Kidney epithelial cell (primary cell): ENCODE measurements around the gene RCN2. TPM values are rescaled to one million over a fixed set of nuclear protein-coding genes. Genes with fewer than 3 reads are reported as not detected.

Experiments
- DNase-seq: peaks from one replicate; pipeline ENCODE4 v3.0.0-alpha.2; 2010; ENCODE audit warnings: low read depth
- H3K27me3 ChIP-seq: 2 replicates; pipeline ENCODE4 v1.6.0; 2011; ENCODE audit warnings: low read length; ENCODE audit not compliant: control insufficient read depth, insufficient read depth
- H3K36me3 ChIP-seq: 2 replicates; pipeline ENCODE4 v1.5.1; 2011; ENCODE audit warnings: low read length; ENCODE audit not compliant: control insufficient read depth, insufficient read depth
- H3K4me3 ChIP-seq: 2 replicates; pipeline ENCODE4 v1.5.1; 2011; ENCODE audit warnings: low read depth, mild to moderate bottlenecking, control low read depth, low read length
- CTCF ChIP-seq: IDR thresholded peaks from 2 replicates; pipeline ENCODE4 v1.5.1; 2011; ENCODE audit warnings: mild to moderate bottlenecking, moderate library complexity, low read length, control low read depth, inconsistent platforms; ENCODE audit not compliant: insufficient read depth, poor library complexity, severe bottlenecking
- total RNA-seq: library from RNA; depleted of rRNA; stranded (reverse); fragments of >200 nt; gene quantifications from 2 replicates; pipeline ENCODE4 v1.2.3, GENCODE V29; 2015

The RCN2 gene
- total RNA-seq, 1 donor from 2014 or later, result 119 TPM

- no peak for DNase-seq
- no peaks in the 10 kb centered on the region for H3K36me3 ChIP-seq
- H3K27me3 ChIP-seq, result no peaks in the 10 kb centered on the region
- H3K4me3 ChIP-seq, result no peak overlapping the region
- no peak for TF ChIP-seq CTCF
Measured at GRCh38 chr15:76986743-76987142, 55.2 kb downstream of the RCN2 start.

GRCh38 chr15:76987276-76987675 lies 55.7 kb downstream of the RCN2 start:
- Histone ChIP-seq H3K27me3 (no peaks in the 10 kb centered on the region), H3K36me3 (no peaks in the 10 kb centered on the region), H3K4me3 (no peak overlapping the region)
- no peak for DNase-seq
- no peak for TF ChIP-seq CTCF

GRCh38 chr15:76987896-76988860 lies 56.6 kb downstream of the RCN2 start:
- Histone ChIP-seq H3K4me3 (no peak overlapping the region), H3K27me3 (no peaks in the 10 kb centered on the region), H3K36me3 (no peaks in the 10 kb centered on the region)
- no peak for DNase-seq
- TF ChIP-seq CTCF, result no peak

- H3K36me3 ChIP-seq, result no peaks in the 10 kb centered on the region
- no peak for TF ChIP-seq CTCF
- H3K4me3 ChIP-seq, result no peak overlapping the region
- no peak for DNase-seq
- H3K27me3 ChIP-seq, result no peaks in the 10 kb centered on the region
Measured at GRCh38 chr15:76988867-76989780, 57.6 kb downstream of the RCN2 start.

GRCh38 chr15:76991048-76991447 lies 59.5 kb downstream of the RCN2 start:
- Histone ChIP-seq H3K4me3 (no peak overlapping the region), H3K36me3 (no peaks in the 10 kb centered on the region), H3K27me3 (no peaks in the 10 kb centered on the region)
- DNase-seq, result no peak
- no peak for TF ChIP-seq CTCF
